Panc1 (cell line): ENCODE measurements around the gene NTM. TPM values are rescaled to one million over a fixed set of nuclear protein-coding genes. Genes with fewer than 3 reads are reported as not detected.

Source experiments
- ATAC-seq: fragments of 200-7000 bp; cut with Tn5 transposase; 2 replicates; pipeline ENCODE4 v1.9.1; 2020; ENCODE audit warnings: mild to moderate bottlenecking, moderate library complexity
- BruUV-seq: library from RNA; stranded (reverse); fragments of 400-500 nt; replicated peaks from 2 replicates; lab custom pipeline; 2021; lab: Mats Ljungman, UMichigan
- CTCF ChIA-PET: fragments of 300-600 bp; sonication (Branson Sonifier 250); formaldehyde crosslinking; loops from one replicate; lab custom pipeline; 2022; ENCODE audit warnings: antibody characterized with exemption; lab: Charles Lee
- POLR2A ChIA-PET: fragments of 300-600 bp; sonication (Branson Sonifier 250); formaldehyde crosslinking; loops from one replicate; lab custom pipeline; 2022; ENCODE audit warnings: antibody characterized with exemption; lab: Charles Lee
- DNase-seq: peaks from one replicate; pipeline ENCODE4 v3.0.0-alpha.2; 2010; ENCODE audit warnings: low read depth, low spot score
- H3K27ac ChIP-seq: 2 replicates; pipeline ENCODE4 v1.5.1; 2011; ENCODE audit warnings: mild to moderate bottlenecking, low read length, inconsistent platforms
- H3K27me3 ChIP-seq: fragments of 200-500 bp; sonication (Bioruptor generic); 2 replicates; pipeline ENCODE4 v1.6.0; 2014; ENCODE audit warnings: low read length, inconsistent platforms; ENCODE audit not compliant: control insufficient read depth, insufficient read depth
- H3K36me3 ChIP-seq: fragments of 200-500 bp; sonication (Bioruptor generic); 2 replicates; pipeline ENCODE4 v1.5.1; 2014; ENCODE audit warnings: inconsistent platforms, mild to moderate bottlenecking, low read length, moderate library complexity; ENCODE audit not compliant: control insufficient read depth, insufficient read depth
- H3K4me1 ChIP-seq: 2 replicates; pipeline ENCODE4 v1.5.1; 2011; ENCODE audit warnings: inconsistent platforms, mild to moderate bottlenecking, low read length, moderate library complexity; ENCODE audit not compliant: control insufficient read depth, insufficient read depth
- H3K4me3 ChIP-seq, 2 experiments: 2 replicates each; pipeline ENCODE4 v1.5.1; 2011 to 2012; ENCODE audit warnings: low read depth in 2 of 2, low read length in 2 of 2, mild to moderate bottlenecking in 2 of 2, inconsistent platforms in 1 of 2, moderate library complexity in 1 of 2
- H3K9me3 ChIP-seq: fragments of 200-500 bp; sonication (Bioruptor generic); 2 replicates; pipeline ENCODE4 v1.5.1; 2014; ENCODE audit warnings: low read depth, mild to moderate bottlenecking, inconsistent platforms, low read length, moderate library complexity; ENCODE audit not compliant: control insufficient read depth, insufficient read depth
- POLR2AphosphoS5 ChIP-seq: IDR thresholded peaks from 2 replicates; pipeline ENCODE4 v1.6.1; 2012; ENCODE audit warnings: mild to moderate bottlenecking, low read depth, low read length, moderate library complexity
- REST ChIP-seq, 2 experiments: IDR thresholded peaks; 2 replicates each; pipeline ENCODE4 v1.6.1; 2011 to 2012; ENCODE audit warnings: low read depth in 2 of 2, control low read depth in 1 of 2, low read length in 1 of 2, mild to moderate bottlenecking in 1 of 2, moderate library complexity in 1 of 2; ENCODE audit not compliant: insufficient read depth in 1 of 2
- SIN3A ChIP-seq: IDR thresholded peaks from 2 replicates; pipeline ENCODE4 v1.6.1; 2012; ENCODE audit warnings: low read depth, mild to moderate bottlenecking, low read length, moderate library complexity, borderline replicate concordance; ENCODE audit not compliant: insufficient read depth
- TCF7L2 ChIP-seq: IDR thresholded peaks from 2 replicates; pipeline ENCODE4 v1.6.1; 2011; ENCODE audit warnings: mild to moderate bottlenecking, low read depth, low read length, inconsistent platforms
- in situ Hi-C: cut with HindIII; loops from 2 replicates; pipeline ENCODE4 v1.10.0; 2016; ENCODE audit warnings: low sequenced_read_pairs, low pct_unique_long_range_greater_than_20kb
- intact Hi-C: fragments of 100-400 bp; cut with micrococcal nuclease; formaldehyde crosslinking; loops from one replicate; pipeline ENCODE4 v1.10.0; 2022; ENCODE audit not compliant: unreplicated experiment
- total RNA-seq: library from RNA; stranded (reverse); gene quantifications from one replicate; pipeline ENCODE4 v1.2.1, GENCODE V29; 2021; ENCODE audit not compliant: unreplicated experiment
- TF ChIP-seq, protein P1 (sequence below): fragments of 450-650 bp; IDR thresholded peaks from 2 replicates; pipeline ENCODE4 v1.5.1; 2017; ENCODE audit warnings: mild to moderate bottlenecking

The NTM gene
- total RNA-seq, 1 experiment from 2014 or later = 0.10 TPM

- Histone ChIP-seq H3K4me3 (no peak overlapping the region), H3K4me1 (no peaks in the 10 kb centered on the region), H3K27me3 (no peaks in the 10 kb centered on the region), H3K27ac (no peak overlapping the region), H3K36me3 (no peaks in the 10 kb centered on the region), H3K9me3 (no peaks in the 10 kb centered on the region)
- BruUV-seq = no TSS peak
- ChIA-PET POLR2A (no interaction called here), CTCF (no interaction called here)
- in situ Hi-C loops (no loop called here), intact Hi-C loops (no loop called here)
- DNase-seq = no peak
- TF ChIP-seq POLR2AphosphoS5 = no peak
- no peak for TF ChIP-seq REST (IDR thresholded peaks at IDR 0.05; ENCODE audit: insufficient read depth in 1 of 2, low read depth in 2 of 2, low read length in 1 of 2)
- TF ChIP-seq, protein P1, sequence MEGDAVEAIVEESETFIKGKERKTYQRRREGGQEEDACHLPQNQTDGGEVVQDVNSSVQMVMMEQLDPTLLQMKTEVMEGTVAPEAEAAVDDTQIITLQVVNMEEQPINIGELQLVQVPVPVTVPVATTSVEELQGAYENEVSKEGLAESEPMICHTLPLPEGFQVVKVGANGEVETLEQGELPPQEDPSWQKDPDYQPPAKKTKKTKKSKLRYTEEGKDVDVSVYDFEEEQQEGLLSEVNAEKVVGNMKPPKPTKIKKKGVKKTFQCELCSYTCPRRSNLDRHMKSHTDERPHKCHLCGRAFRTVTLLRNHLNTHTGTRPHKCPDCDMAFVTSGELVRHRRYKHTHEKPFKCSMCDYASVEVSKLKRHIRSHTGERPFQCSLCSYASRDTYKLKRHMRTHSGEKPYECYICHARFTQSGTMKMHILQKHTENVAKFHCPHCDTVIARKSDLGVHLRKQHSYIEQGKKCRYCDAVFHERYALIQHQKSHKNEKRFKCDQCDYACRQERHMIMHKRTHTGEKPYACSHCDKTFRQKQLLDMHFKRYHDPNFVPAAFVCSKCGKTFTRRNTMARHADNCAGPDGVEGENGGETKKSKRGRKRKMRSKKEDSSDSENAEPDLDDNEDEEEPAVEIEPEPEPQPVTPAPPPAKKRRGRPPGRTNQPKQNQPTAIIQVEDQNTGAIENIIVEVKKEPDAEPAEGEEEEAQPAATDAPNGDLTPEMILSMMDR = no peak
- TF ChIP-seq SIN3A = no peak
- TF ChIP-seq TCF7L2 = no peak
- no peak for ATAC-seq
Observed at GRCh38 chr11:132332521-132332920, 962.1 kb downstream of the NTM start.

GRCh38 chr11:132334769-132335280 lies 964.4 kb downstream of the NTM start:
- Histone ChIP-seq H3K27me3 (no peaks in the 10 kb centered on the region), H3K4me1 (no peaks in the 10 kb centered on the region), H3K9me3 (no peaks in the 10 kb centered on the region), H3K36me3 (no peaks in the 10 kb centered on the region), H3K27ac (no peak overlapping the region), H3K4me3 (no peak overlapping the region)
- intact Hi-C loops = no loop called here
- CTCF ChIA-PET = no interaction called here
- POLR2A ChIA-PET = no interaction called here
- no peak for TF ChIP-seq SIN3A
- TF ChIP-seq, protein P1 = no peak
- TF ChIP-seq REST (IDR thresholded peaks at IDR 0.05; ENCODE audit: insufficient read depth in 1 of 2, low read depth in 2 of 2, low read length in 1 of 2) = no peak
- no peak for TF ChIP-seq TCF7L2
- no peak for TF ChIP-seq POLR2AphosphoS5
- no TSS peak for BruUV-seq
- DNase-seq (no peak), ATAC-seq (no peak)
- in situ Hi-C loops = no loop called here
